Measurements from ENCODE around the gene BOD1.

DNA sequence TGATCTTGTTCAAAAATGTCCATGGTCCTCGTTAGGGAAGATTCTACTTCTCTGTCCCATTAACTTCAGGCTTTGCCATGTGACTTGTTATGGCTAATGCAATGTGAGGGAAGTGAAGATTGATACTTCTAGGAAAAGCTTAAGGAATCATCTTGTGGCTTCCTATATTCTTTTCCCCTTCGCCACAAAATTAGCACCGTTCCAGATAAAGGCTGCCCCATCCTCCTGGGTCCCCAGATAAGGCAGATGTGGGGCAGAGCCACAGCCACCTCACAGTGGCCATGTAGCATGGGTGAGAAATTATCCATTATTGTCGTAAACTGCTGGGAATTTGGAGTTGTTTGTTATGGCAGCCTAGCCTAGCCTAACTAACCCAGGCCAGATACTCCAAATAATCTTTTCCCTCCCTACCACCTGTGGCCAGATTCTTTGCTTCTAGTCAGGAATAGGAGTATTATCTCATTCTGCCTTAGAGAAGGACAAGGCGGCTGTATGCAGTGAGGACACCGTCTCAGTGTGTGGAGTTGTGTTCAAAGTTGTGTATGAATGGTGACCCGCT is 31.9 kb upstream of the BOD1 start:
- no peak for TF ChIP-seq POLR2A (IDR thresholded peaks at IDR 0.05; ENCODE audit: low read depth, low read length)
- TF ChIP-seq POLR2AphosphoS5 (IDR thresholded peaks at IDR 0.05; ENCODE audit: low read depth, low read length): no peak

Data from GM12892 (cell line).